GM13976 (cell line): ENCODE measurements around the gene HOXD11.

Experiments used
- DNase-seq: peaks from one replicate; pipeline ENCODE4 v3.0.0; 2012; ENCODE audit warnings: low spot score
- in situ Hi-C: fragments of 300-500 bp; cut with MboI; formaldehyde crosslinking; loops from one replicate; pipeline ENCODE4 v1.12.0; 2022; ENCODE audit warnings: low sequenced_read_pairs, mixed read lengths, inconsistent platforms; ENCODE audit not compliant: unreplicated experiment
- TF ChIP-seq, protein P1 (sequence below): IDR thresholded peaks from 2 replicates; pipeline ENCODE4 v1.5.1; 2012; ENCODE audit warnings: borderline replicate concordance, mild to moderate bottlenecking; ENCODE audit not compliant: insufficient read depth; ENCODE audit errors: extremely low read depth, missing control alignments, control extremely low read depth

Gene HOXD11

DNA sequence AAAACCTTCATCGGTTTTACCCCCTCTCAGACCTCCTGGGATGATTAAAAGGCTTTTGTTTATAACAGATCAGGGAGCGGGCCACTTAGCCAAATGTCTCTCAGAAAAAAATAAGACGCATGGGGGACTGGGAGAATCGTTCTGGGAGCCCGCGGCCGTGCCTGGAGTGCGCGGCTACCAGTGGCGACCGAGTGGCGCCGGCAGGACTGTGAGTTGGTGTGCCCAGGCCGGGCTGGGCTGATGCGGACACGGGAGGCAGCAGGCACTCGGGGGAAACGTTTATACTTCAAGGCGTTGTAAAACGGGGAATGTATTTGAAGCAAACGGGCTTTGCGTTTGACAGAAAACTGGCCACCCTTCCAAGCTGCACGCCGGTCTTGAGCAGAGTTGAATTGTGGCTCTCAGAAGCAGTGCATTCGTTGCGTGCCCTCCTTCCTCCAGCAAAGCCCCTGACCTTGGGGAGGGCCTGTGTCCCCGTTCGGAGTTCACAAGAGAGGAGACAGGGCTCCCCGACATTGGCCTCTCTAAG is 4.8 kb downstream of the HOXD11 start:
- in situ Hi-C loops, result no loop called here
- TF ChIP-seq, protein P1, sequence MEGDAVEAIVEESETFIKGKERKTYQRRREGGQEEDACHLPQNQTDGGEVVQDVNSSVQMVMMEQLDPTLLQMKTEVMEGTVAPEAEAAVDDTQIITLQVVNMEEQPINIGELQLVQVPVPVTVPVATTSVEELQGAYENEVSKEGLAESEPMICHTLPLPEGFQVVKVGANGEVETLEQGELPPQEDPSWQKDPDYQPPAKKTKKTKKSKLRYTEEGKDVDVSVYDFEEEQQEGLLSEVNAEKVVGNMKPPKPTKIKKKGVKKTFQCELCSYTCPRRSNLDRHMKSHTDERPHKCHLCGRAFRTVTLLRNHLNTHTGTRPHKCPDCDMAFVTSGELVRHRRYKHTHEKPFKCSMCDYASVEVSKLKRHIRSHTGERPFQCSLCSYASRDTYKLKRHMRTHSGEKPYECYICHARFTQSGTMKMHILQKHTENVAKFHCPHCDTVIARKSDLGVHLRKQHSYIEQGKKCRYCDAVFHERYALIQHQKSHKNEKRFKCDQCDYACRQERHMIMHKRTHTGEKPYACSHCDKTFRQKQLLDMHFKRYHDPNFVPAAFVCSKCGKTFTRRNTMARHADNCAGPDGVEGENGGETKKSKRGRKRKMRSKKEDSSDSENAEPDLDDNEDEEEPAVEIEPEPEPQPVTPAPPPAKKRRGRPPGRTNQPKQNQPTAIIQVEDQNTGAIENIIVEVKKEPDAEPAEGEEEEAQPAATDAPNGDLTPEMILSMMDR, result no peak
- no peak for DNase-seq

GRCh38 chr2:176112375-176113302 is 5.6 kb downstream of the HOXD11 start:
- TF ChIP-seq, protein P1, result no peak
- in situ Hi-C loops, result no loop called here
- no peak for DNase-seq

DNA sequence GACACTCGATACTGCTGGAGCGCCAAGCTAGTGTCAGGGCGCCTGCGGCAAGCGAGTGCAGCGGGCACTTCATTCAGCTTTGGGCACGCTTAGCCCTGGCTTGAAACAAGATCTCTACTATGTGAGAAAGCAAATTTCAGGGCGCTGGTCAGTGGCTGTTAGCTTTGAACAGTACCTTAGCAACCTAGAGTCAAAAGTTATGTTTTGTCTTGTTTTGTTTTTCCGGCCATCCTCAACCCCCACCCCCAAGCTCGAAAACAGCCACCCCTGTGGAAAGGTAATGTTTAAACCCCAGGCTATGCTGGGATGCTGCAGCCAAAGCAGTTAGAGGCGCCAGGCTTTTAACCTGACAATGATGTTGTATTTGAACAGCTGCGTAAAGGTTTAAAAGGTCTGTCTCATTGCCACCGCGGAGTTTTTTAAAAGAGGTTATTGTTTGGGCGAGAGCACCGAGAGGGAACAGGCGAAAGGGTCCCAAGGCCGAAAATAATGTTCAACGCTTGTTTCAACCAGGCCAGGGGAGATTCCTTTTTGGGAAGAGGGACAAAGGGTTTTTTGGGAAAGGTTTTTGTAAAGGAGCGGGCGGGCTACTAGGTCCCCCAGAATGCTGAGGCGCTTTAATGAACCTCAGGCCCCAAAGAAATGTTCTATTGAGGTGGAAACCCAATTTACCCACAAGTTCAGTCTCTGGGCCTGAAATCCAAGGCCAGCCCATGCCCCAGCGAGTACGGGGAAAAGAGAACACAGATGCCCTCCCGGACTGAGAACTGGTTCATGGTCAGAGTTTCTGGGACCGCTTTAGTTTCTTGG is 7.2 kb downstream of the HOXD11 start:
- in situ Hi-C loops, result no loop called here
- no peak for DNase-seq
- TF ChIP-seq, protein P1, result no peak

DNA sequence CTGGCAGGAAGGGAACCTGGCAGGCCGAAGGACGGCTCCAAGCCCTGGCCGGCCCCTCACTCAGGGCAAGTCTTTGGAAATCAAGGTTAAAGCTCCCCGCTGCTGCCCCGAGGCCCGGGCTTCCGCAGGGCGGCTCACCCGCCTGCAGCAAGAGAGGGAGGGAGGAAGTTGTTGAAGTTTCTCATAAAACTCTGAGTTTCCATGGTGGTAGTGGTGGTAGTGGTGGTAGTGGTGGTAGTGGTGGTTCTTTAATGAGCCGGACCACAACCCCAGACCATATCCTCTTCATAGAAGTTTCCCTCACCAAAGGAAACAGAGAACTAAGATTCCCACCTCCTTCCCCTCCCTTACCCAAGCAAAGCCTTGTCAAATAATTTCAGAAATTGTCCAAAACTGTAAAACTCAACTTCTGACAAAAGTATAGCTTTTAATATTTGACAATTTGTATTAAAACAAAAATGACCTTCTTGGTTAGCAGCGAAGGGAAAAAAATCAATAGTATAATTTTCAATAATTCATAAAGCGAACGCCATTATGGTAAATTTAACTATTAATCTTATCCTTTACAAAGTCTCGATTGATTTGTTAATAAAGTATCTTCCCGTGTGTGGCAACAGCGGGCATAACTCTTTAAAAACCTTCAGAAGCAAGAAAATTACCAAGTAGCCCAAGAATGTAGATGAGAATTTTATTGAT is 8.0 kb downstream of the HOXD11 start:
- in situ Hi-C loops, result no loop called here
- no peak for DNase-seq

DNA sequence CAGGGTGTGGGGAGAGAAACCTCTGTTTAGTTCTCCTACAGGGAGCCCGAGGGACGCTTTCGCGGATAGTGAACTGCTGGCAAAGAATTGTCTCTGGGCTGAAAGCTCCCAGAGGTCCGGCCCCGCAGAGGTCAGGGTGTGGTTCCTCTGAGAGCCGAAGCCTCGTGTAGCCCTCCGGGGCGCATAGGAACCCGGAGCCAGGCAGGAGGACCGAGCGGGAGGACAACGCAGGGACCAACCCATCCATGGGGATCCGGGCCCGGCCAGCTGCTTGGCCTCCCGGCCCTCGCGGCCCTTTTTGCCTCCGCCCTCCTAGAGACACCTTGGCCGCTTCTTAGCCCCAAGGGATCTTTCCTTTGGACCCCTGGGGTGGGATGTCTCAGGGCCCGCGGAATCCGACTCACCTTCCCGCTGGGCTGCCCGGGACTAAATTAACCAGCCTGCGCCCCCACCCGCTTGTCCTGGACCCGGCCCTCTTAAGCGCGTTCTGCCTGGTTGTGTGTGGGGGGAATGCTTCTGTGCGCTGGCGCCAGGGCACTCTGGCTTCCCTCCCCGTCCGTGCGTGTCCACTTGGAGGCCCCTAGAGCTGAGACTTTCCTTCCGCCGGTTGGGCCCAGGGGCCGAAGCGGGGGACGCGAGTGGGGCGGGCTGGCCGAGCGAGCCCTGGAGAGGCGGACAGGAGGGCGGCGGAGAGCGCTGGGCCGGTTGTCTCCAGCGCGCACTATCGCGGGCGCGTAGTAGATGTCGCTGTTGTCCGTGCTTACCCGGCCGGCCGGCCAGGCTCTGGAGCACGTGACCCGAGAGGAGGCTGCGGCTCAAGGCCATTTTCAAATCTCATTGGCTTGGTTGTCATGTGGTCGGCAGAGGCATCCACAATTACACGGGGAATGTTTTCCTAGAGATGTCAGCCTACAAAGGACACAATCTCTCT is 9.1 kb downstream of the HOXD11 start, which contains the start of gene HOXD10:
Gene HOXD10 (plus strand): TSS at position 896 of the 931 bp plus-strand sequence. CDS start 56 bp downstream, outside the sequence.
- TF ChIP-seq, protein P1, result no peak
- DNase-seq, result no peak
- in situ Hi-C loops, result no loop called here

More for the DNA sequence above, 8.0 kb downstream of the HOXD11 start:
- TF ChIP-seq, protein P1, result no peak
